K562 (cell line): Measurements from ENCODE around the gene FAM193A. TPM values are rescaled to one million over a fixed set of nuclear protein-coding genes. Genes with fewer than 3 reads are reported as not detected.

ENCODE experiments used
- CLOCK ChIP-seq: fragments of 250-450 bp; sonication (Bioruptor Pico); IDR thresholded peaks from 2 replicates; pipeline ENCODE4 v1.4.0; 2020; ENCODE audit warnings: mild to moderate bottlenecking, moderate library complexity, borderline replicate concordance
- CREM ChIP-seq: IDR thresholded peaks from 2 replicates; pipeline ENCODE4 v1.6.1; 2014; ENCODE audit warnings: antibody characterized with exemption, low read depth
- EP300 ChIP-seq: IDR thresholded peaks from 2 replicates; pipeline ENCODE4 v1.6.1; 2012; ENCODE audit warnings: low read length, improper control_type of control experiment
- HINFP ChIP-seq: fragments of 450-650 bp; conservative IDR thresholded peaks from 2 replicates; pipeline ENCODE4 v1.6.1; 2016; ENCODE audit warnings: missing genetic modification characterization, low read depth, mild to moderate bottlenecking, control low read depth, missing compliant biosample characterization
- NFE2L1 ChIP-seq: fragments of 450-650 bp; IDR thresholded peaks from 2 replicates; pipeline ENCODE4 v1.6.1; 2016; ENCODE audit warnings: missing genetic modification characterization, low read depth, mild to moderate bottlenecking, missing compliant biosample characterization, moderate library complexity, borderline replicate concordance
- RCOR1 ChIP-seq, 2 experiments: IDR thresholded peaks; 2 replicates each; pipeline ENCODE4 v1.6.1; 2012; ENCODE audit warnings: low read depth in 2 of 2, low read length in 2 of 2, borderline replicate concordance in 1 of 2, improper control_type of control experiment in 1 of 2
- TRIM25 ChIP-seq: fragments of 450-650 bp; IDR thresholded peaks from 2 replicates; pipeline ENCODE4 v1.7.0; 2016; ENCODE audit warnings: borderline replicate concordance
- U2AF1 ChIP-seq: fragments of 200-400 bp; formaldehyde crosslinking; optimal IDR thresholded peaks from 2 replicates; pipeline ENCODE3; 2017; ENCODE audit warnings: mild to moderate bottlenecking, low read depth, low read length, moderate library complexity
- polyA plus RNA-seq, 8 experiments: library from polyadenylated mRNA; depleted of rRNA in 4 of 8; stranded (reverse) in 5 of 8; unstranded in 3 of 8; fragments of >200 nt; fragmentation: Nextera tagmentation in 2 of 8; fragmentation: Illumina TruSeq in 1 of 8; extraction: Ambion mirVana in 2 of 8; extraction: Trizol in 1 of 8; gene quantifications; 2 replicates each; pipeline versions ENCODE4 v1.2.1 to v1.2.3, GENCODE V29; 2011 to 2014; ENCODE audit warnings: inconsistent platforms in 1 of 8, missing spikeins in 1 of 8
- total RNA-seq, 7 experiments: library from RNA; depleted of rRNA in 6 of 7; stranded (reverse); fragments of >200 nt in 6 of 7; fragmentation: Illumina TruSeq in 2 of 7; extraction: Trizol in 2 of 7; gene quantifications; 2 replicates each; pipeline versions ENCODE4 v1.2.1 to v1.2.3, GENCODE V29; 2011 to 2021; ENCODE audit warnings: low replicate concordance in 1 of 7
- TF ChIP-seq, protein P1 (sequence below): sonication (generic); formaldehyde crosslinking; IDR thresholded peaks from 2 replicates; pipeline ENCODE4 v1.8.1; 2022; ENCODE audit warnings: missing genetic modification reagents
- TF ChIP-seq, protein P2 (sequence below): sonication (generic); formaldehyde crosslinking; IDR thresholded peaks from 2 replicates; pipeline ENCODE4 v1.8.1; 2023; ENCODE audit warnings: missing genetic modification reagents, mild to moderate bottlenecking, borderline replicate concordance

The FAM193A gene
- total and polyA plus RNA-seq, 9 of the 15 experiments (the other 6 are each of a cell fraction or from before 2014, with no cell fraction given): 0.46 to 24.6 (median 9.6) TPM

GRCh38 chr4:2755821-2756690, 219.6 kb downstream of the FAM193A start, which contains the start of gene TNIP2 (continued):
- TF ChIP-seq TRIM25 (no peak), CLOCK (CRISPR knock-in tag) (no peak), U2AF1 (peak; percentile 65), CREM (peak; percentile 57), RCOR1 (IDR thresholded peaks at IDR 0.05; ENCODE audit: borderline replicate concordance in 1 of 2, low read depth in 2 of 2, low read length in 2 of 2) (peak in 1 of 2 experiments; percentile 35; a peak in 1 of 4 replicates), NFE2L1 (tag) (no peak), HINFP (no peak), EP300 (no peak)
- TF ChIP-seq, protein P1, sequence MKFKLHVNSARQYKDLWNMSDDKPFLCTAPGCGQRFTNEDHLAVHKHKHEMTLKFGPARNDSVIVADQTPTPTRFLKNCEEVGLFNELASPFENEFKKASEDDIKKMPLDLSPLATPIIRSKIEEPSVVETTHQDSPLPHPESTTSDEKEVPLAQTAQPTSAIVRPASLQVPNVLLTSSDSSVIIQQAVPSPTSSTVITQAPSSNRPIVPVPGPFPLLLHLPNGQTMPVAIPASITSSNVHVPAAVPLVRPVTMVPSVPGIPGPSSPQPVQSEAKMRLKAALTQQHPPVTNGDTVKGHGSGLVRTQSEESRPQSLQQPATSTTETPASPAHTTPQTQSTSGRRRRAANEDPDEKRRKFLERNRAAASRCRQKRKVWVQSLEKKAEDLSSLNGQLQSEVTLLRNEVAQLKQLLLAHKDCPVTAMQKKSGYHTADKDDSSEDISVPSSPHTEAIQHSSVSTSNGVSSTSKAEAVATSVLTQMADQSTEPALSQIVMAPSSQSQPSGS (CRISPR knock-in tag): no peak
- TF ChIP-seq, protein P2, sequence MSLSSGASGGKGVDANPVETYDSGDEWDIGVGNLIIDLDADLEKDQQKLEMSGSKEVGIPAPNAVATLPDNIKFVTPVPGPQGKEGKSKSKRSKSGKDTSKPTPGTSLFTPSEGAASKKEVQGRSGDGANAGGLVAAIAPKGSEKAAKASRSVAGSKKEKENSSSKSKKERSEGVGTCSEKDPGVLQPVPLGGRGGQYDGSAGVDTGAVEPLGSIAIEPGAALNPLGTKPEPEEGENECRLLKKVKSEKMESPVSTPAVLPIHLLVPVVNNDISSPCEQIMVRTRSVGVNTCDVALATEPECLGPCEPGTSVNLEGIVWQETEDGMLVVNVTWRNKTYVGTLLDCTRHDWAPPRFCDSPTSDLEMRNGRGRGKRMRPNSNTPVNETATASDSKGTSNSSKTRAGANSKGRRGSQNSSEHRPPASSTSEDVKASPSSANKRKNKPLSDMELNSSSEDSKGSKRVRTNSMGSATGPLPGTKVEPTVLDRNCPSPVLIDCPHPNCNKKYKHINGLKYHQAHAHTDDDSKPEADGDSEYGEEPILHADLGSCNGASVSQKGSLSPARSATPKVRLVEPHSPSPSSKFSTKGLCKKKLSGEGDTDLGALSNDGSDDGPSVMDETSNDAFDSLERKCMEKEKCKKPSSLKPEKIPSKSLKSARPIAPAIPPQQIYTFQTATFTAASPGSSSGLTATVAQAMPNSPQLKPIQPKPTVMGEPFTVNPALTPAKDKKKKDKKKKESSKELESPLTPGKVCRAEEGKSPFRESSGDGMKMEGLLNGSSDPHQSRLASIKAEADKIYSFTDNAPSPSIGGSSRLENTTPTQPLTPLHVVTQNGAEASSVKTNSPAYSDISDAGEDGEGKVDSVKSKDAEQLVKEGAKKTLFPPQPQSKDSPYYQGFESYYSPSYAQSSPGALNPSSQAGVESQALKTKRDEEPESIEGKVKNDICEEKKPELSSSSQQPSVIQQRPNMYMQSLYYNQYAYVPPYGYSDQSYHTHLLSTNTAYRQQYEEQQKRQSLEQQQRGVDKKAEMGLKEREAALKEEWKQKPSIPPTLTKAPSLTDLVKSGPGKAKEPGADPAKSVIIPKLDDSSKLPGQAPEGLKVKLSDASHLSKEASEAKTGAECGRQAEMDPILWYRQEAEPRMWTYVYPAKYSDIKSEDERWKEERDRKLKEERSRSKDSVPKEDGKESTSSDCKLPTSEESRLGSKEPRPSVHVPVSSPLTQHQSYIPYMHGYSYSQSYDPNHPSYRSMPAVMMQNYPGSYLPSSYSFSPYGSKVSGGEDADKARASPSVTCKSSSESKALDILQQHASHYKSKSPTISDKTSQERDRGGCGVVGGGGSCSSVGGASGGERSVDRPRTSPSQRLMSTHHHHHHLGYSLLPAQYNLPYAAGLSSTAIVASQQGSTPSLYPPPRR (CRISPR knock-in tag): no peak
